Measurements from ENCODE around the gene IGLL1.
A peak's percentile ranks its signal among the peaks of the same experiment; 100 is the strongest.

The IGLL1 gene

GRCh38 chr22:23527971-23528740 lies 51.9 kb downstream of the IGLL1 start:
- Mint-ChIP-seq H3K27me3 (peaks cover 12% of the 10 kb centered on the region), H3K9me3 (no peaks in the 10 kb centered on the region), H3K36me3 (no peaks in the 10 kb centered on the region), H3K4me3 (no peak overlapping the region), H3K4me1 (peaks cover 18% of the 10 kb centered on the region), H3K27ac (no peak overlapping the region)
- ATAC-seq (ENCODE audit: low read depth) (peak; percentile 99), DNase-seq (ENCODE audit: low spot score in 2 of 2) (peak in 1 of 2 donors; percentile 46)

- Mint-ChIP-seq H3K36me3 (no peaks in the 10 kb centered on the region), H3K27ac (no peak overlapping the region)
Observed at GRCh38 chr22:23526596-23527316, 53.3 kb downstream of the IGLL1 start.

GRCh38 chr22:23525510-23525909 lies 54.6 kb downstream of the IGLL1 start:
- no peak for ATAC-seq (ENCODE audit: low read depth)
- no peak overlapping the region for H3K4me3 Mint-ChIP-seq
- no peaks in the 10 kb centered on the region for H3K9me3 Mint-ChIP-seq
- H3K27me3 Mint-ChIP-seq: peaks cover 8% of the 10 kb centered on the region
- no peaks in the 10 kb centered on the region for H3K36me3 Mint-ChIP-seq
- H3K4me1 Mint-ChIP-seq: peaks cover 16% of the 10 kb centered on the region
- no peak for DNase-seq (ENCODE audit: low spot score in 2 of 2)
- no peak overlapping the region for H3K27ac Mint-ChIP-seq

More at GRCh38 chr22:23526596-23527316, 53.3 kb downstream of the IGLL1 start:
- H3K4me1 Mint-ChIP-seq: peaks cover 16% of the 10 kb centered on the region
- peaks cover 10% of the 10 kb centered on the region for H3K27me3 Mint-ChIP-seq
- DNase-seq (ENCODE audit: low spot score in 2 of 2) (no peak), ATAC-seq (ENCODE audit: low read depth) (no peak)
- H3K9me3 Mint-ChIP-seq: no peaks in the 10 kb centered on the region
- no peak overlapping the region for H3K4me3 Mint-ChIP-seq

GRCh38 chr22:23524226-23524625 lies 55.9 kb downstream of the IGLL1 start:
- Mint-ChIP-seq H3K9me3 (no peaks in the 10 kb centered on the region), H3K27me3 (peaks cover 8% of the 10 kb centered on the region), H3K4me1 (peaks cover 16% of the 10 kb centered on the region), H3K27ac (no peak overlapping the region), H3K36me3 (no peaks in the 10 kb centered on the region), H3K4me3 (no peak overlapping the region)
- ATAC-seq (ENCODE audit: low read depth): no peak
- no peak for DNase-seq (ENCODE audit: low spot score in 2 of 2)

GRCh38 chr22:23523713-23524112 lies 56.4 kb downstream of the IGLL1 start:
- ATAC-seq (ENCODE audit: low read depth) (no peak), DNase-seq (ENCODE audit: low spot score in 2 of 2) (no peak)
- Mint-ChIP-seq H3K36me3 (no peaks in the 10 kb centered on the region), H3K4me1 (peaks cover 11% of the 10 kb centered on the region), H3K27ac (no peak overlapping the region), H3K9me3 (no peaks in the 10 kb centered on the region), H3K27me3 (peaks cover 7% of the 10 kb centered on the region), H3K4me3 (no peak overlapping the region)
